MV-4-11 (cell line): ENCODE results near the gene TP53I11.

ENCODE experiments used
- DNase-seq: peaks from one replicate; lab custom pipeline; 2025; lab: John Stamatoyannopoulos, UW

Gene TP53I11

GRCh38 chr11:44885065-44885810, 65.4 kb downstream of the TP53I11 start:
- DNase-seq, result no peak

- no peak for DNase-seq
These were observed 66.6 kb downstream of the TP53I11 start for GRCh38 chr11:44884056-44884455.

GRCh38 chr11:44883277-44883676, 67.4 kb downstream of the TP53I11 start:
- DNase-seq, result no peak
